HEK293T (cell line): ENCODE measurements around the gene KLHL9.

ENCODE experiments used
- CTCF ChIA-PET: fragments of 350-600 bp; formaldehyde crosslinking; extraction: SDS; loops from one replicate; lab custom pipeline; 2021; ENCODE audit warnings: antibody characterized with exemption, inconsistent platforms; lab: Yijun Ruan, JAX
- POLR2A ChIA-PET: fragments of 350-600 bp; formaldehyde crosslinking; extraction: SDS; loops from one replicate; lab custom pipeline; 2020; ENCODE audit warnings: antibody characterized with exemption, inconsistent platforms; lab: Yijun Ruan, JAX
- DNase-seq: peaks from one replicate; pipeline ENCODE4 v3.0.0; 2012; ENCODE audit warnings: mixed read lengths; ENCODE audit errors: extremely low spot score
- ARNT ChIP-seq: fragments of 450-650 bp; IDR thresholded peaks from 2 replicates; pipeline ENCODE4 v1.6.1; 2017; ENCODE audit warnings: mild to moderate bottlenecking
- BHLHE40 ChIP-seq: fragments of 450-650 bp; IDR thresholded peaks from 2 replicates; pipeline ENCODE4 v1.6.1; 2016; ENCODE audit warnings: mild to moderate bottlenecking, moderate library complexity, borderline replicate concordance
- CTBP1 ChIP-seq: fragments of 450-650 bp; IDR thresholded peaks from 2 replicates; pipeline ENCODE4 v1.6.1; 2016; ENCODE audit warnings: borderline replicate concordance
- ELF4 ChIP-seq: fragments of 450-650 bp; IDR thresholded peaks from 2 replicates; pipeline ENCODE4 v1.6.1; 2017; ENCODE audit warnings: antibody characterized with exemption
- FOXA1 ChIP-seq: fragments of 450-650 bp; IDR thresholded peaks from 2 replicates; pipeline ENCODE4 v1.6.1; 2016; ENCODE audit warnings: mild to moderate bottlenecking
- FOXK2 ChIP-seq: fragments of 450-650 bp; IDR thresholded peaks from 2 replicates; pipeline ENCODE4 v1.6.1; 2016; ENCODE audit warnings: mild to moderate bottlenecking
- FOXM1 ChIP-seq: fragments of 450-650 bp; IDR thresholded peaks from 2 replicates; pipeline ENCODE4 v1.6.1; 2017; ENCODE audit warnings: mild to moderate bottlenecking, borderline replicate concordance
- HDGF ChIP-seq: fragments of 450-650 bp; IDR thresholded peaks from 2 replicates; pipeline ENCODE4 v1.6.1; 2017; ENCODE audit warnings: antibody characterized with exemption, borderline replicate concordance
- L3MBTL2 ChIP-seq: fragments of 450-650 bp; conservative IDR thresholded peaks from 2 replicates; pipeline ENCODE4 v1.6.1; 2016; ENCODE audit warnings: mild to moderate bottlenecking
- LEF1 ChIP-seq: fragments of 450-650 bp; IDR thresholded peaks from 2 replicates; pipeline ENCODE4 v1.6.1; 2017; ENCODE audit warnings: mild to moderate bottlenecking, borderline replicate concordance
- NFRKB ChIP-seq: fragments of 450-650 bp; IDR thresholded peaks from 2 replicates; pipeline ENCODE4 v1.6.1; 2016; ENCODE audit warnings: mild to moderate bottlenecking, moderate library complexity
- PKNOX1 ChIP-seq: fragments of 450-650 bp; IDR thresholded peaks from 2 replicates; pipeline ENCODE4 v1.6.1; 2016
- SP1 ChIP-seq: fragments of 450-650 bp; IDR thresholded peaks from 2 replicates; pipeline ENCODE4 v1.6.1; 2017
- SUZ12 ChIP-seq: fragments of 450-650 bp; IDR thresholded peaks from 2 replicates; pipeline ENCODE4 v1.6.1; 2016; ENCODE audit warnings: mild to moderate bottlenecking
- TARDBP ChIP-seq: fragments of 450-650 bp; IDR thresholded peaks from 2 replicates; pipeline ENCODE4 v1.6.1; 2016
- ZNF384 ChIP-seq: fragments of 450-650 bp; IDR thresholded peaks from 2 replicates; pipeline ENCODE4 v1.6.1; 2016

Gene KLHL9

DNA sequence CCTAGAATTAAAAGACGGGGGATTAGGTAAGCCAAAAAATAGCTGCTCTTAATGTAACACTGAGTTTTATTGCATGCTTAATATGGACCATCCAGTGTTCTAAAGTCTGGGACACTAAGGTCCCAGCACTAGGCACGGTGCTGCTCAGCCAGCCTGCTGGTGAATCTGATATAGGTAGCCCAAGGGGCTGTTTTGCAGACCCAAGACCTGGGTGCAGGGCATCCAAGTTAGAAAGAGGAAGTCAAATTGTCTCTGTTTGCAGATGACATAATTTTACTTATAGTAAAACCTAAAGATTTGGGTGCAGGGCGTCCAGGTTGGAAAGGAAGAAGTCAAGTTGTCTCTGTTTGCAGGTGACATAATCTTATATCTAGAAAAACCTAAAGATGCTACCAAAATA, 47.9 kb downstream of the KLHL9 start:
- ChIA-PET POLR2A (no interaction called here), CTCF (no interaction called here)
- TF ChIP-seq SUZ12, result no peak
- no peak for TF ChIP-seq LEF1
- no peak for TF ChIP-seq TARDBP
- no peak for TF ChIP-seq FOXK2
- no peak for TF ChIP-seq BHLHE40
- DNase-seq, result no peak

DNA sequence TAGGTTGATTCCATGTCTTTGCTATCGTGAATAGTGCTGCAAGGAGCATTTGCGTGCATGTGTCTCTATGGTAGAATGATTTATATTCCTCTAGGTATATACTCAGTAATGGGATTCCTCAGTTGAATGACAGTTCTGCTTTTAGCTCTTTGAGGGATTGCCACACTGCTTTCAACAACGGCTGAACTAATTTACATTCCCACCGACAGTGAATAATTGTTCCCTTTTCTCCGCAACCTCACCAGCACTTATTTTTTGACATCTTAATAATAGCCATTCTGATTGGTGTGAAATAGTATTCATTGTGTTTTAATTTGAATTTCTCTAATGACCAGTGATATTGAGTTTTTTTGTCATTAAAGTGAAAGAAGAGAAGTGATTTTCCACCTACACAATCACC, 48.5 kb downstream of the KLHL9 start:
- ChIA-PET CTCF (no interaction called here), POLR2A (no interaction called here)
- TF ChIP-seq NFRKB, result no peak
- TF ChIP-seq FOXM1, result no peak
- no peak for DNase-seq

GRCh38 chr9:21286099-21286498, 49.1 kb downstream of the KLHL9 start:
- CTCF ChIA-PET, result no interaction called here
- DNase-seq, result no peak
- no peak for TF ChIP-seq ELF4
- TF ChIP-seq BHLHE40, result no peak
- no peak for TF ChIP-seq FOXA1
- TF ChIP-seq SP1, result no peak
- TF ChIP-seq HDGF, result no peak
- TF ChIP-seq FOXM1, result no peak
- TF ChIP-seq ZNF384, result no peak
- TF ChIP-seq NFRKB, result no peak
- no peak for TF ChIP-seq ARNT
- no peak for TF ChIP-seq L3MBTL2
- TF ChIP-seq CTBP1, result no peak
- no peak for TF ChIP-seq SUZ12
- no peak for TF ChIP-seq LEF1
- no peak for TF ChIP-seq PKNOX1
- TF ChIP-seq FOXK2, result no peak
- TF ChIP-seq TARDBP, result no peak
- POLR2A ChIA-PET, result no interaction called here

- ChIA-PET POLR2A (no interaction called here), CTCF (no interaction called here)
- DNase-seq, result no peak
- TF ChIP-seq ZNF384, result no peak
- no peak for TF ChIP-seq BHLHE40
- no peak for TF ChIP-seq FOXM1
- TF ChIP-seq L3MBTL2, result no peak
- TF ChIP-seq ARNT, result no peak
- TF ChIP-seq SP1, result no peak
- no peak for TF ChIP-seq FOXA1
- no peak for TF ChIP-seq SUZ12
- TF ChIP-seq PKNOX1, result no peak
Measured at GRCh38 chr9:21281275-21281674, 53.9 kb downstream of the KLHL9 start.
